Astrocyte (in vitro differentiated cells and primary cell): ENCODE data around the gene ZNF689.

Experiments used
- EZH2 ChIP-seq: IDR thresholded peaks from 2 replicates; pipeline ENCODE4 v1.6.1; 2012; ENCODE audit warnings: mild to moderate bottlenecking, low read length, inconsistent platforms; ENCODE audit not compliant: insufficient read depth
- TF ChIP-seq, protein P1 (sequence below): IDR thresholded peaks from 2 replicates; pipeline ENCODE4 v1.5.1; 2011; ENCODE audit warnings: low read depth, mild to moderate bottlenecking, inconsistent platforms, low read length, moderate library complexity; ENCODE audit not compliant: insufficient read depth

DNA sequence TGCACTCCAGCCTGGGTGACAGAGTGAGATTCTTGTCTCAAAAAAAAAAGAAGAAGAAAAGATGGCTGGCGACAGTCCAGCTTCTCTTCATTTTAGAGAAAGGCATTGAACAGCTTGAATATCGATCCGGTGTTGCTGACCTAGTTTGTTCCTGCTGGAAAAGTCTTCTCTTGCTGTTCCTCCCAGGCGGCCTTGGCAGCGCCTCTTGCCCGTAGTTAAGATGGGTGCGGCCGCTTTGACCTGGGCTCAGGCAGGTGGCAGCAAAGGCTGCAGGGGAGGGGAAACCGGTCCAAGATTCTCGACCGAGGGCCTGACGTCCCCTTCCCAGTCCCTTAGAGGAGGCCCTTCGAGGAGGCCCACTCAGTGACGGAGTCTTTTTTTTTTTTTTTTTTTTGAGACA, 48.2 kb downstream of the ZNF689 start:
- TF ChIP-seq, protein P1, sequence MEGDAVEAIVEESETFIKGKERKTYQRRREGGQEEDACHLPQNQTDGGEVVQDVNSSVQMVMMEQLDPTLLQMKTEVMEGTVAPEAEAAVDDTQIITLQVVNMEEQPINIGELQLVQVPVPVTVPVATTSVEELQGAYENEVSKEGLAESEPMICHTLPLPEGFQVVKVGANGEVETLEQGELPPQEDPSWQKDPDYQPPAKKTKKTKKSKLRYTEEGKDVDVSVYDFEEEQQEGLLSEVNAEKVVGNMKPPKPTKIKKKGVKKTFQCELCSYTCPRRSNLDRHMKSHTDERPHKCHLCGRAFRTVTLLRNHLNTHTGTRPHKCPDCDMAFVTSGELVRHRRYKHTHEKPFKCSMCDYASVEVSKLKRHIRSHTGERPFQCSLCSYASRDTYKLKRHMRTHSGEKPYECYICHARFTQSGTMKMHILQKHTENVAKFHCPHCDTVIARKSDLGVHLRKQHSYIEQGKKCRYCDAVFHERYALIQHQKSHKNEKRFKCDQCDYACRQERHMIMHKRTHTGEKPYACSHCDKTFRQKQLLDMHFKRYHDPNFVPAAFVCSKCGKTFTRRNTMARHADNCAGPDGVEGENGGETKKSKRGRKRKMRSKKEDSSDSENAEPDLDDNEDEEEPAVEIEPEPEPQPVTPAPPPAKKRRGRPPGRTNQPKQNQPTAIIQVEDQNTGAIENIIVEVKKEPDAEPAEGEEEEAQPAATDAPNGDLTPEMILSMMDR = no peak
- TF ChIP-seq EZH2 = no peak
